B cell (primary cell): Measurements from ENCODE around the gene SMIM1. TPM values are rescaled to one million over a fixed set of nuclear protein-coding genes. Genes with fewer than 3 reads are reported as not detected.

ENCODE experiments used
- ATAC-seq: fragments of 200-7000 bp; cut with Tn5 transposase; one replicate; pipeline ENCODE4 v1.10.0; 2021; ENCODE audit warnings: low read depth, mild to moderate bottlenecking, moderate number of reproducible peaks, moderate library complexity
- CTCF ChIA-PET: fragments of 350-600 bp; sonication (Branson Sonifier 250); formaldehyde crosslinking; loops from one replicate; lab custom pipeline; 2021; ENCODE audit warnings: antibody characterized with exemption, inconsistent platforms; lab: Charles Lee
- POLR2A ChIA-PET: fragments of 350-600 bp; sonication (Branson Sonifier 250); formaldehyde crosslinking; loops from one replicate; lab custom pipeline; 2021; ENCODE audit warnings: antibody characterized with exemption; lab: Charles Lee
- DNase-seq: peaks from one replicate; pipeline ENCODE4 v3.0.0; 2013
- H2AFZ ChIP-seq: 2 replicates; pipeline ENCODE4 v1.6.1; 2012; ENCODE audit warnings: mild to moderate bottlenecking, low read depth, low read length; ENCODE audit not compliant: insufficient read depth, poor library complexity, severe bottlenecking
- H3K27ac ChIP-seq, 2 donors: 1 replicate in 1 of 2; 2 replicates in 1 of 2; pipeline ENCODE4 v1.5.1; 2012 to 2013; ENCODE audit warnings: low read length in 2 of 2, mild to moderate bottlenecking in 2 of 2, moderate library complexity in 1 of 2
- H3K27me3 ChIP-seq, 4 experiments: fragments of 200-600 bp in 1 of 4; sonication (generic) in 1 of 4; replicated peaks in 1 of 4; 1 replicate in 2 of 4; 2 replicates in 2 of 4; pipeline versions ENCODE4 v1.6.1 to v1.7.0; 2013 to 2016; ENCODE audit warnings: low read length in 3 of 4, mild to moderate bottlenecking in 2 of 4, mixed read lengths in 1 of 4, moderate library complexity in 1 of 4; ENCODE audit not compliant: insufficient read depth in 4 of 4, control insufficient read depth in 3 of 4; ENCODE audit errors: control extremely low read depth in 1 of 4
- H3K36me3 ChIP-seq, 2 experiments: replicated peaks in 1 of 2; 1 replicate in 1 of 2; 2 replicates in 1 of 2; pipeline versions ENCODE4 v1.6.1 to v1.7.1; 2013; ENCODE audit warnings: low read length in 1 of 2; ENCODE audit not compliant: insufficient read depth in 2 of 2, control insufficient read depth in 1 of 2; ENCODE audit errors: control extremely low read depth in 1 of 2, extremely low read depth in 1 of 2
- H3K4me1 ChIP-seq, 2 donors: fragments of 200-600 bp in 1 of 2; sonication (generic) in 1 of 2; 1 replicate in 1 of 2; 2 replicates in 1 of 2; pipeline versions ENCODE4 v1.5.1 to v1.6.1; 2013 to 2017; ENCODE audit warnings: low read length in 2 of 2; ENCODE audit not compliant: control insufficient read depth in 2 of 2, insufficient read depth in 2 of 2
- H3K4me2 ChIP-seq: replicated peaks from 2 replicates; pipeline ENCODE3; 2012; ENCODE audit warnings: mild to moderate bottlenecking, low read depth, low read length; ENCODE audit not compliant: poor library complexity, severe bottlenecking
- H3K4me3 ChIP-seq, 5 experiments: fragments of 200-600 bp in 1 of 5; sonication (generic) in 1 of 5; 1 replicate in 3 of 5; 2 replicates in 2 of 5; pipeline versions ENCODE4 v1.5.1 to v1.7.0; 2011 to 2016; ENCODE audit warnings: low read length in 4 of 5, mild to moderate bottlenecking in 4 of 5, low read depth in 2 of 5, control low read depth in 1 of 5, moderate library complexity in 1 of 5; ENCODE audit not compliant: insufficient read depth in 1 of 5; ENCODE audit errors: control extremely low read depth in 1 of 5, extremely low read depth in 1 of 5
- H3K79me2 ChIP-seq: fragments of 200-600 bp; sonication (generic); one replicate; pipeline ENCODE4 v1.6.0; 2016; ENCODE audit warnings: low read length; ENCODE audit not compliant: control insufficient read depth, insufficient read depth
- H3K9ac ChIP-seq: fragments of 200-600 bp; sonication (generic); 2 replicates; pipeline ENCODE4 v1.6.1; 2017; ENCODE audit warnings: mild to moderate bottlenecking, low read length, moderate library complexity
- H3K9me3 ChIP-seq, 3 donors: one replicate each; pipeline versions ENCODE4 v1.6.1 to v1.7.1; 2013; ENCODE audit warnings: low read length in 2 of 3; ENCODE audit not compliant: control insufficient read depth in 2 of 3, insufficient read depth in 1 of 3; ENCODE audit errors: control extremely low read depth in 1 of 3
- H4K20me1 ChIP-seq: 2 replicates; pipeline ENCODE4 v1.6.0; 2012; ENCODE audit warnings: mild to moderate bottlenecking, low read length; ENCODE audit not compliant: insufficient read depth, control insufficient read depth, poor library complexity, severe bottlenecking
- H3K27ac Mint-ChIP-seq: one replicate; pipeline ENCODE4 v1.8.0; 2021; ENCODE audit warnings: mixed read lengths
- H3K27me3 Mint-ChIP-seq: one replicate; pipeline ENCODE4 v1.8.0; 2021; ENCODE audit warnings: mixed read lengths
- H3K4me1 Mint-ChIP-seq: one replicate; pipeline ENCODE4 v1.8.0; 2021; ENCODE audit warnings: mixed read lengths
- H3K4me3 Mint-ChIP-seq: one replicate; pipeline ENCODE4 v1.8.0; 2021; ENCODE audit warnings: mixed read lengths
- H3K9me3 Mint-ChIP-seq: one replicate; pipeline ENCODE4 v1.8.0; 2022; ENCODE audit warnings: mixed read lengths; ENCODE audit not compliant: insufficient read depth
- CTCF ChIP-seq: fragments of 200-600 bp; IDR thresholded peaks from one replicate; pipeline ENCODE4 v1.8.0; 2022; ENCODE audit warnings: antibody characterized with exemption, mild to moderate bottlenecking
- EZH2 ChIP-seq: IDR thresholded peaks from 2 replicates; pipeline ENCODE4 v1.6.1; 2012; ENCODE audit warnings: borderline replicate concordance, low read depth, mild to moderate bottlenecking, moderate library complexity, low read length; ENCODE audit not compliant: insufficient read depth, poor library complexity, severe bottlenecking
- WGBS: methylation state at CpG from one replicate; pipeline ENCODE4 v1.1.5; 2013; ENCODE audit warnings: missing lambda C conversion rate; ENCODE audit not compliant: insufficient coverage; 5-methylcytosine and 5-hydroxymethylcytosine counted together
- intact Hi-C: fragments of 100-400 bp; cut with micrococcal nuclease; formaldehyde crosslinking; loops from one replicate; pipeline ENCODE4 v1.10.0; 2022
- polyA plus RNA-seq: library from polyadenylated mRNA; depleted of rRNA; stranded (reverse); fragments of >200 nt; gene quantifications from 2 replicates; pipeline ENCODE4 v1.2.3, GENCODE V29; 2012
- total RNA-seq, 2 donors: library from RNA; stranded (reverse); fragments of 120-200 nt in 1 of 2; gene quantifications; 1 replicate in 1 of 2; 2 replicates in 1 of 2; pipeline versions ENCODE4 v1.2.3 to v1.2.4, GENCODE V29; 2013 to 2022

The SMIM1 gene
- total and polyA plus RNA-seq, 2 donors (not counting 1 experiment from before 2014, with no cell fraction given) = 2.6 to 9.0 TPM

DNA sequence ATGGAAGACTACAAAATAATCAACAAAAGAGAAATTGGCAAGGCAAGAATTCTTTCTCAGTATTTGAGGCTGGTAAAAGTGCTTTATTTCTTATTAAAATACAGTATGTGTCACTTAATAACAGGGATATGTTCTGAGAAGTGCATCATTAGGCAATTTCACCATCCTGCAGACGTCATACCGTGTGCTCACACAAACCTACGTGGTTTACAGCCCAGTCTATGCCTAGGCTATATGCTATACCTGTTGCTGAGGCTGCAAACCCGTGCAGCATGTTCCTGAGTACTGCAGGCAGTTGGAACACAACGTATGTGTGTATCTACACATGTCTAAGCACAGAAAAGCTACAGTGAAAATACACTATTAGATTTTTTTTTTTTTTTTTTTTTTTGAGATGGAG is 23.0 kb upstream of the SMIM1 start:
- H3K4me2 ChIP-seq = no peak overlapping the region
- POLR2A ChIA-PET = no interaction called here

DNA sequence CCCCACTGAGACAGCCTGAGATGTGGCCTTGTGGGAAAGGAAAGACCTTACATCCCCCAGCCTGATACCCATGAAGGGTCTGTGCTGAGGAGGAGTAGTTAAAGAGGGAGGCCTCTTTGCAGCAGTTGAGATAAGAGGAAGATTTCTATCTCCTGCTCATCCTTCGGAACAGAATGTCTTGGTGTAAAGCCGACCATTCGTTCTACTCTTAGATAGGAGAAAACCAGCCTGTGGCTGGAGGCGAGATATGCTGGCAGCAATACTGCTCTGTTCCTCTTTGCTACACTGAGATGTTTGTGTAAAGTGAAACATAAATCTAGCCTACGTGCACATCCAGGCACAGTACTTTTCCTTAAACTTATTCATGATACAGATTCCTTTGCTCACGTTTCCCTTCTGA is 21.8 kb upstream of the SMIM1 start:
- no peak overlapping the region for H3K4me3 ChIP-seq
- H4K20me1 ChIP-seq = no peaks in the 10 kb centered on the region
- Mint-ChIP-seq H3K27ac (no peak overlapping the region), H3K4me3 (no peak overlapping the region), H3K9me3 (no peaks in the 10 kb centered on the region), H3K4me1 (peaks cover 14% of the 10 kb centered on the region), H3K27me3 (peaks cover 9% of the 10 kb centered on the region)
- no peaks in the 10 kb centered on the region for H3K79me2 ChIP-seq
- intact Hi-C loops = no loop called here
- CTCF ChIA-PET = no interaction called here
- no peak overlapping the region for H2AFZ ChIP-seq
- peaks cover 0 to 17% (median 0%) of the 10 kb centered on the region in 4 experiments for H3K27me3 ChIP-seq
- ATAC-seq (no peak), DNase-seq (no peak)
- no peak overlapping the region for H3K27ac ChIP-seq
- no peak overlapping the region for H3K4me2 ChIP-seq
- no peak for TF ChIP-seq EZH2
- no peak for TF ChIP-seq CTCF
- H3K9me3 ChIP-seq = no peaks in the 10 kb centered on the region
- H3K36me3 ChIP-seq = no peaks in the 10 kb centered on the region
- H3K4me1 ChIP-seq = peaks cover 9 to 18% of the 10 kb centered on the region in 2 donors
- POLR2A ChIA-PET = no interaction called here
- WGBS = 93% methylated on average over 3 of the region's 6 CpGs
- no peak overlapping the region for H3K9ac ChIP-seq

More for the DNA sequence above, 23.0 kb upstream of the SMIM1 start:
- Histone ChIP-seq H3K9ac (no peak overlapping the region), H3K9me3 (no peaks in the 10 kb centered on the region), H4K20me1 (no peaks in the 10 kb centered on the region), H3K27ac (no peak overlapping the region), H3K4me1 (peaks cover 9 to 18% of the 10 kb centered on the region in 2 donors), H2AFZ (no peak overlapping the region), H3K4me3 (no peak overlapping the region), H3K27me3 (peaks cover 0 to 12% (median 0%) of the 10 kb centered on the region in 4 experiments), H3K79me2 (no peaks in the 10 kb centered on the region), H3K36me3 (no peaks in the 10 kb centered on the region)
- ATAC-seq (no peak), DNase-seq (no peak)
- CTCF ChIA-PET = interaction anchor here (1.1 kb wide), 1 partner anchor 25 kb away, joined by 4 read pairs; no protein-coding TSS in a partner anchor
- H3K27ac Mint-ChIP-seq = no peak overlapping the region
- 53% methylated on average over 3 of the region's 5 CpGs for whole genome bisulfite sequencing
- peaks cover 9% of the 10 kb centered on the region for H3K27me3 Mint-ChIP-seq
- no peak overlapping the region for H3K4me3 Mint-ChIP-seq
- intact Hi-C loops = no loop called here
- no peaks in the 10 kb centered on the region for H3K9me3 Mint-ChIP-seq
- H3K4me1 Mint-ChIP-seq = peaks cover 21% of the 10 kb centered on the region
- no peak for TF ChIP-seq CTCF
